ENCODE data around the gene TNNI3K.

The TNNI3K gene

DNA sequence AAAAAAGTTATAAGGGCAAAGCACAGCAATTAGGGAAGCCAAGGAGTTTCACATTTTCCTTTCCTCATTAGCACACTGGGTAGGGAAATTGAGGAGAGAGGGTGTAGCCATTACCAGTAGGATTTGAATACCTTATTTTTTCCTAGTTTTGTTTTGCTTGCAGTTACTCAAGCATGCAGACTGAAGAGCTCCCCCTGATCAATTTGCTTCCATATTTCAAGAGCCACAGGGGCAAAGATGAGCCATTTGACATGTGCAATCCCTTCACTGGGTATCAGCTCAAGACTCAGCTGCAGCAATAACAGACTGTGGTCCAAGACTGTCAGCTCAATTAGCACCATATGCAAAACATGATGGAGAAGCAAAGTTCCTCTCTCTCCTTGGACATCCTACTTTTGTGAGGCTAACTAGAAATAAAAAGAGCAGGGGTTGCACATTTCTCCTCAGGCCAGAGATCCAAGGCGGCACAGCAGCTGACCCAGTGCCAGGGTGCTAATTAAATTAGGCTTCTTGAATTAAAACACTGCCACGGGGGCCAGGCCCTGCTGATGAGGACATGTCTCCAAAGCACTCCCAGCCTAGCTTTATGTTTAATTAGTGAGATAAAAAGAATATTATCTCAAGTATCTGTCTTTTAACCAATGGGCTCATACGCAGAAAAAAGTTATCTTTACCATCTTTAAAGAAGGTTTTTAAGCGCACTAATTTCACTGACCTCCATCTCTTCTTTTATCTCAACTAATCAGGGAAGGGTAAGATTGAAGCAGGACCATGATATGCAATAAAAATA lies 314.0 kb downstream of the TNNI3K start:
- FAIRE-seq (no peak), DNase-seq (ENCODE audit: insufficient read length) (no peak)
- no peak for TF ChIP-seq TAF1 (IDR thresholded peaks at IDR 0.05; ENCODE audit: borderline replicate concordance, low read depth, low read length)
- no peak for TF ChIP-seq POLR2AphosphoS5 (IDR thresholded peaks at IDR 0.05; ENCODE audit: low read depth, low read length)
- TF ChIP-seq POLR2A (IDR thresholded peaks at IDR 0.05; ENCODE audit: low read depth, low read length): no peak

DNA sequence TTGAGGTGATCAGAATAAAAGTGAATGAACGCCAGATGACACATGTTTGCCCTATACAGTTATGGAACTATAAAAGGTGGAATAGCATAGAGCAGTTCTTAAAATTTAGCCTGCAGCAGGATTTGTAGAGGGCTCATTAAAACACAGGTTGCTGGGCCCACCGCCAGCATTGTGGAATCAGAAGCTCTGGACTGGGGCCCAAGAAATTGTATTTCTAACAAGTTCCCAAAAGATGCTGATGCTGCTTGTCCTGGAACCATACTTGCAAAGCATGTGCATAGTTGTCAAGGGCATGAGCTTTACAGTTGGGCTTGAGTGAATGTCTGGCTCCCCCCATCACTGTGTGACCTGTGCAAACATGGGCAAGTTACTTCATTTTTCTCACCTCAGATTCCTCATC lies 314.7 kb downstream of the TNNI3K start:
- FAIRE-seq (no peak), DNase-seq (ENCODE audit: insufficient read length) (no peak)
- TF ChIP-seq POLR2A (IDR thresholded peaks at IDR 0.05; ENCODE audit: low read depth, low read length) (no peak), POLR2AphosphoS5 (IDR thresholded peaks at IDR 0.05; ENCODE audit: low read depth, low read length) (no peak), TAF1 (IDR thresholded peaks at IDR 0.05; ENCODE audit: borderline replicate concordance, low read depth, low read length) (no peak)

DNA sequence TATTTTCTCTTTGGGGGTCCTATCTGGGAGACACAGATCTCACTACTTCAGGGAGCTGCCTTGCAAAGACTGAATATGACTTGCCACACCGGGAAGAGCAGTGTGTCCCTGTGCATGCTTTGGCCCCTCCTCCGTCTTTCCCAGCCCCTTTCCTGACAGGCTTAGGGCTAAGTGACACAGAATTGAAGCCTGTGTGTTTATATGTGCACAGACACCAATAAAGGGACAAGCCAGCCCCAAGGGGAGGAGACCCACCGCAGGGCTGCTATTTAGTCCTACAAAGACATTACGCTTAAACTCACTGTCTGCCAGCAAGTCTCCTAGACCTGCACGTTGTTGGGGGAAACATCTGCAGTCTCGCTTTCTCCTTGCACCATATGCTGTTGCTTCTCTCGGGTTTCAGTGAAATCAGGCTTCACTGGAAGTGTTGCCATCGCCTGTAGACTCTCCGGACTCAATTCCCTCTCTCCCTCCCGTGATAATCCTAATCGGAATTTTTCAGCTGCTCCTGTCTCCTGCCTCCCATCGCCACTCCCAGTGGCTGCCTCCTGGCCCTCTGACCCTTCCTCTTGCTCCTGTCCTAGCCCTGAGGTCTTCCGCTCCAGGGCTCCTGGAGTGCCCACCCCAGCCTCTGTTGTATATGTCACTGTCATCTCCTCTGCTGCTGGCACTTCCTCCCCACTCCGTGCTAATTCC lies 335.8 kb downstream of the TNNI3K start:
- FAIRE-seq (no peak), DNase-seq (ENCODE audit: insufficient read length) (no peak)
- TF ChIP-seq POLR2A (IDR thresholded peaks at IDR 0.05; ENCODE audit: low read depth, low read length) (no peak), POLR2AphosphoS5 (IDR thresholded peaks at IDR 0.05; ENCODE audit: low read depth, low read length) (no peak), TAF1 (IDR thresholded peaks at IDR 0.05; ENCODE audit: borderline replicate concordance, low read depth, low read length) (no peak)

DNA sequence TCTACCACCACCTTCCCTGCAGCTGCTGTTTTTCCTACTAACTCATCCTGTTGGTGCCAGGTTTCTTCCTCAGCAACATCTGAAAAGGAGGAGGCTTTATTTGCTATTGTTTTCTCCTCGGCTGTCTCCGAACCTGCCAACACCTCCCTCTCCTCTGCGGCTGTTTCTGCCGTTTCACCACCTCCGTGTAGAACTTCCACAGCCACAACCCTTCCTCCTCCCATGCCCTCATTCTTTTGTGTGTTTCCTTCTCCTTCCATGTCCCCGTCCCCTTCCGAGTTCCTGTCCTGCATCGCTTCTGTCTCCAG lies 336.3 kb downstream of the TNNI3K start:
- DNase-seq (ENCODE audit: insufficient read length): no peak
- TF ChIP-seq TAF1 (IDR thresholded peaks at IDR 0.05; ENCODE audit: borderline replicate concordance, low read depth, low read length) (no peak), POLR2AphosphoS5 (IDR thresholded peaks at IDR 0.05; ENCODE audit: low read depth, low read length) (no peak), POLR2A (IDR thresholded peaks at IDR 0.05; ENCODE audit: low read depth, low read length) (no peak)
- no peak for FAIRE-seq

DNA sequence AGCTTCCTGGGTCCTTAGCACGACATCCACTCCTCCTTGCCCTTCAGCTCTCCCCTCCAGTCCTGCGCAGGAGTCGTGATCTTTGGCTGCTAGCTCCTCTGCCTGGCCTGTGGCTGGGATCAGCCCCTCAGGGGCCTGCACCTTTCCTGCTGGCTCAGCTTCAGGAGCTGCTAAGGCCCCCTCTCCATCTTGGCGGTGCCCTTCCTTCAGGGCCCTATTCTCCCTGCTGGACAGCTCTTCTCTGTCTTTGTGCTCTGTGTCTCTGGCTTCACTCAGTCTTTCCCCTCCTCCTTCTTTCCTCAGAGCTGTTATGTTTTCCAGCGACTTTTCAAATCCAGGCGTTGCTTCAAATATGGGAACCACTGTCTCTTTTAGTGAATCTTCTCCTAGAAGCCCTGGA lies 336.7 kb downstream of the TNNI3K start:
- FAIRE-seq (no peak), DNase-seq (ENCODE audit: insufficient read length) (no peak)
- no peak for TF ChIP-seq TAF1 (IDR thresholded peaks at IDR 0.05; ENCODE audit: borderline replicate concordance, low read depth, low read length)
- TF ChIP-seq POLR2A (IDR thresholded peaks at IDR 0.05; ENCODE audit: low read depth, low read length): no peak
- TF ChIP-seq POLR2AphosphoS5 (IDR thresholded peaks at IDR 0.05; ENCODE audit: low read depth, low read length): no peak

DNA sequence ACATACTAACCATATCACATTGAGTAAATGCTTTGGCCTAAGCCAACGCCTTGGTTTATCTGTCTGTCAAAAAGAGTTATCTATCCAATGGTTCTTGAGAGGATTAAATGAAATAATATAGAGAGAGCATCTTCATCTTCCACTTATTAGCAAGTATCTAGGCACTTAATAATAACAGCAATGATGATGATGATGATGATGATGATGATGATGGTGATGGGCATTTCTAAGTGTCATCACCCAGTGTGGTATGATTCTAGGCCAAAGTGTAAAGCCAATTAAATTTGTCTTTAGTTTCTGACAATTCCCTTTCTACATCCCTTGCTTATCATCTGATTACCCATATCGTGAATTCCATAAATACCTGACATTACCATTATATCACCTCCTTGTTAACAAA lies 342.9 kb downstream of the TNNI3K start:
- TF ChIP-seq POLR2AphosphoS5 (IDR thresholded peaks at IDR 0.05; ENCODE audit: low read depth, low read length) (no peak), POLR2A (IDR thresholded peaks at IDR 0.05; ENCODE audit: low read depth, low read length) (no peak), TAF1 (IDR thresholded peaks at IDR 0.05; ENCODE audit: borderline replicate concordance, low read depth, low read length) (no peak)
- FAIRE-seq: no peak
- no peak for DNase-seq (ENCODE audit: insufficient read length)

DNA sequence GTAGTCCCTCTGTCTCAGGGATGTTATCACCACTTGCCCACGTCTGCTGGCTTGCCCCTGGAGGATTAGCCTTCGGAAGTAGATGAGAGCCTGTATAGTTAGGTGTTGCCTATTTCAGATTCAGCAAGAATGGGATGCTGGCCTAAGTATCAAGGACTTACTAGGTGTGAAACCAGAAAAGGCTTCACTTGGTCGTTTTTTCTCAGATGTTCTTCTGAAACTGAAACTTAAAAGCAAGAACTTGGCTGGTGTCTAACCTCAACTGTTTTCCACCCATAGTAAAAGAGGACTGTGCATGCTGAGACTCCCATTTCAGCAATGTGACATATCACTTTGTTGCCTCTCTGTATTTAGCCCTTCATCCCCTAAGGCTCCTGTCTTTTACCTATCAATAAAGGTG lies 344.2 kb downstream of the TNNI3K start:
- FAIRE-seq (peak; percentile 44), DNase-seq (ENCODE audit: insufficient read length) (peak; percentile 3)
- TF ChIP-seq TAF1 (IDR thresholded peaks at IDR 0.05; ENCODE audit: borderline replicate concordance, low read depth, low read length) (no peak), POLR2A (IDR thresholded peaks at IDR 0.05; ENCODE audit: low read depth, low read length) (no peak), POLR2AphosphoS5 (IDR thresholded peaks at IDR 0.05; ENCODE audit: low read depth, low read length) (no peak)

DNA sequence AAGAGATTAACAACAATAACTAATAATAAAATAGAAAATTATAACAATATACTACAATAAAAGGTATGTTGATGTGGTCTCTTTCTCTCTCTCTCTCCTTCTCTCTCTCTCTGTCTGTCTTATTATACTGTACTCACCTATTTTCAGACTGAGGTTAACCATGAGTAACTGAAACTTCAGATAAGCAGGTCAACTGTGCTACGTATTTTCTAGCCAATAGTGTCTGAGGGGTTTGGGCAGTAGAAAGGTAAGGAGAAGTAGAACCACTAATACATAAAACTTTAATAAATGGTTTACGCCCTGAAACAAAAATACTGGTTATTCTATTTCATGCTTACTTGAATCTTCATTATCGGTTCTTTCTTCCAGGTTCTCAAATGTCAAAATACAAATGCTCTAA lies 348.2 kb downstream of the TNNI3K start:
- DNase-seq (ENCODE audit: insufficient read length) (no peak), FAIRE-seq (no peak)
- TF ChIP-seq TAF1 (IDR thresholded peaks at IDR 0.05; ENCODE audit: borderline replicate concordance, low read depth, low read length): no peak
- TF ChIP-seq POLR2AphosphoS5 (IDR thresholded peaks at IDR 0.05; ENCODE audit: low read depth, low read length): no peak
- no peak for TF ChIP-seq POLR2A (IDR thresholded peaks at IDR 0.05; ENCODE audit: low read depth, low read length)

DNA sequence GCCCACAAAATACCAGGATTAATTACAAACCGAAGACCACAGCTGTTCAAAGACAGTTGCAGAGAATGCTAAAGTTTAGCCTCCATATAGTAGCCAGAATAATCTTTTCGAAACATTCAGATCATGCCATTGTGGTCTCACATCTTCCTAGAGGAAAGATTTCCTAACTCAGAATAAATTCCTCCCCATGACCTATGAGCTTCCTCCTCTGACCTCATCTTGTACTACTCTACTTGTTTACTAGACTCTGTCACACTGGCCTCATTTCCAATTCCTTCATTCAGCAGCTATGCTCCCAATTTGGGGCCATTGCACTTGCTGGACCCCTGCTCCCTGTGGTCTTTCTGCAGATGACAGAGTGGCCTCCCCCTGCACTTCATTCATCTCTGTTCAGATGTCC lies 349.0 kb downstream of the TNNI3K start:
- TF ChIP-seq POLR2AphosphoS5 (IDR thresholded peaks at IDR 0.05; ENCODE audit: low read depth, low read length) (no peak), TAF1 (IDR thresholded peaks at IDR 0.05; ENCODE audit: borderline replicate concordance, low read depth, low read length) (no peak), POLR2A (IDR thresholded peaks at IDR 0.05; ENCODE audit: low read depth, low read length) (no peak)
- FAIRE-seq: no peak
- DNase-seq (ENCODE audit: insufficient read length): no peak

DNA sequence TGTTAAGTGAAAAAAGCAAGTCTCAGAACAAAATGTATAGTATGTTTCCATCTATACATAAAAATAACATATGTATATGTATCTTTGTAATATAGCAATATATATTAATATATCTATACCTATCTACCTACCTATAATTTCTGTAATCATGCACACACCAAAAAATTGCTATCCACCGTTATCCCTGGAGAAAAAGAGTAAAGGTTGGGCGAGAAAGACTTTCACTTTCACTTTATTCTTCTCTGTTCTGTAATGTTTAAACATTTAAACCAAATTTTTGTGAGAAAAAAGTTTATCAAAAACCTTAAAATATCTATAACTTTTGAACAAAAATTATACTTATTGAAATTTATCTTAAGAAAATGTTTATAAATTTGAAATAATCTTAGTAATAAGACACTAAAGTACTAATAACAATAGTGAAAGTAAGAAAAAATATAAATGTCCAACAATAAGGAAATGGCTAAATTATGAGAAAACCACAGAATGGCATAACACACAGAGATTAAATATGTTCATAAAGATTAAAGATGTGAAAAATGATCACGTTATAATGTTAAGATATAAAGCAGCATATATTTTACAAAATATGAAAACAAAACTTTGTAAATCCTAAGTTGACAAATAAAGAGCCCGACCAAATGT lies 351.2 kb downstream of the TNNI3K start:
- TF ChIP-seq TAF1 (IDR thresholded peaks at IDR 0.05; ENCODE audit: borderline replicate concordance, low read depth, low read length) (no peak), POLR2A (IDR thresholded peaks at IDR 0.05; ENCODE audit: low read depth, low read length) (no peak), POLR2AphosphoS5 (IDR thresholded peaks at IDR 0.05; ENCODE audit: low read depth, low read length) (no peak)
- no peak for DNase-seq (ENCODE audit: insufficient read length)
- no peak for FAIRE-seq

DNA sequence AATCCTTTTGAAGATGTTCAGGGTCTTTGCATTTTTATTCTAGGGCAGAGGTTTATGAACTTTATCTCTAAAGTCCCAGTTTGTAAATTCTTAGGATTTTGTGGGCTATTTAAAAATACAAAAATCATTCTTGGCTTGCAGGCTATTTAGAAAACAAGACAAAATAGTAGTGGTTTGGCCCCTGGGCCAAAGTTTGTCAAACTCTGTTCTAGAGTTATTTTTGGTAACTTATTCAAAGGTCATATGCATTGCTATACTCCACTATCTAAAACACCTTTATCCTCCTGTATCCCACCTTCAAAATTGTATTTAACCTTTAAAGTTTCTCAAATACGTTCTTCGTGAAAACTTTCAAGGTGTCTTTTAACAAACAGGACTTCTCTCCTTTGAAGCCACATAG lies 352.7 kb downstream of the TNNI3K start:
- TF ChIP-seq TAF1 (IDR thresholded peaks at IDR 0.05; ENCODE audit: borderline replicate concordance, low read depth, low read length) (no peak), POLR2A (IDR thresholded peaks at IDR 0.05; ENCODE audit: low read depth, low read length) (no peak), POLR2AphosphoS5 (IDR thresholded peaks at IDR 0.05; ENCODE audit: low read depth, low read length) (no peak)
- DNase-seq (ENCODE audit: insufficient read length) (no peak), FAIRE-seq (no peak)

DNA sequence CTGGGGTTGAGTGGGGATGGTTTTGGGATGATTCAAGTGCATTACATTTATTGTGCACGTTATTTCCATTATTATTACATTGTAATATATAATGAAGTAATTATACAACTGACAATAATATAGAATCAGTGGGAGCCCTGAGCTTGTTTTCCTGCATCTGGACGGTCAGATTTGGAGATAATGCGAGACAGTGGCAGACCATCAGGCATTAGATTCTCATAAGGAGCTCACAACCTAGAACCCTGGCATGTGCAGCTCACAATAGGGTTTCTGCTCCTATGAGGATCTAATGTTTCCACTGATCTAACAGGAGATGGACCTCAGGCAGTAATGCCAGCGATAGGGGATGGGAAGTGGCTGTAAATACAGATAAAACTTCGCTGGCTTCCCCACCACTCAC lies 355.1 kb downstream of the TNNI3K start:
- FAIRE-seq (no peak), DNase-seq (ENCODE audit: insufficient read length) (no peak)
- TF ChIP-seq TAF1 (IDR thresholded peaks at IDR 0.05; ENCODE audit: borderline replicate concordance, low read depth, low read length) (no peak), POLR2A (IDR thresholded peaks at IDR 0.05; ENCODE audit: low read depth, low read length) (no peak), POLR2AphosphoS5 (IDR thresholded peaks at IDR 0.05; ENCODE audit: low read depth, low read length) (no peak)
